ENCODE results near the gene SAMD4A.
A peak's percentile ranks its signal among the peaks of the same experiment; 100 is the strongest.

SAMD4A gene

DNA sequence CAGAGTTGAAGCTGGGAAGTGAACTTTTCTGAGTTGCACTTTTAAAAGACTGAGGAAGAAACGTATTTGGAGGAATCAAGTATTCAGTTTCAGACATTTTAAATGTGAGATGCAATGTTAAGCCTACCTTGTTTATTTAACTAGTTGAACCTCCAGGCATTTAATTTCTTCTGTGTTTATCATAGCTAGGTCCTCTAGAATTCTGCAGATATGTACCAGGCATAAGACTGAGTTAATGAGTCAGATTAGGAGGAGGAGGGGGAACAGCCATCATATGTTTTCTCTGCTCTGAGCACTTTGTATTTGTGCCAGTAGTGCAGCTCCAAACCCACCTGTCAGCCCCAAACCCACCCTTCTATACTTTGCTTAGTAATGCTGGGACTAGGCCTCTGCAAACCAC, 16.4 kb upstream of the SAMD4A start:
- no peak for TF ChIP-seq CTCF (conservative IDR thresholded peaks at IDR 0.05; ENCODE audit: low read depth, low read length)

GRCh38 chr14:54554401-54554800, 12.5 kb upstream of the SAMD4A start:
- DNase-seq (ENCODE audit: low read depth), result no peak
- no peak for TF ChIP-seq CTCF (conservative IDR thresholded peaks at IDR 0.05; ENCODE audit: low read depth, low read length)
- no peak overlapping the region for H3K4me3 ChIP-seq (ENCODE audit: low read length)

More for the DNA sequence above, 16.4 kb upstream of the SAMD4A start:
- H3K4me3 ChIP-seq (ENCODE audit: low read length), result no peak overlapping the region
- DNase-seq (ENCODE audit: low read depth), result no peak

DNA sequence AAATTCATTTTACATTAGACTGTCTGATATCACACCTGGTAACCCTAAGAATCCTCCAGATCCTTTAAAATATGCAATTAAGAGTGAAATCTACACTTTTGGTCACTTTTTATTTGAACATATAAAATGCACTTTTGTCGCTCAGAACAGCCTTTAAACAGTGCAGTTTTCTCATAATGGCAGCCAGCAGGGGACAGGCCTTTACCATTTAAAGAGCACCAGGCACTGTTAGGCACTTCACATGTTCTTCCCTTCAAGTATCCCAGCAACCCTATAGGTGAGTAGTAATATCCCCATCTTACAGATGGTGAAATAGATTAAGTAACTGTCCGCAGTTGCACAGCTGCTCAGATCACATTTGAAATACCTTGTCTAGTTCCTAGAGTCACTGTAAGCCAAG, 11.3 kb upstream of the SAMD4A start:
- no peak for TF ChIP-seq CTCF (conservative IDR thresholded peaks at IDR 0.05; ENCODE audit: low read depth, low read length)
- no peak overlapping the region for H3K4me3 ChIP-seq (ENCODE audit: low read length)
- no peak for DNase-seq (ENCODE audit: low read depth)

- H3K4me3 ChIP-seq (ENCODE audit: low read length), result no peak overlapping the region
- TF ChIP-seq CTCF (conservative IDR thresholded peaks at IDR 0.05; ENCODE audit: low read depth, low read length), result no peak
- no peak for DNase-seq (ENCODE audit: low read depth)
These were observed 10.4 kb upstream of the SAMD4A start for GRCh38 chr14:54556535-54556934.

GRCh38 chr14:54562334-54562733, 4.6 kb upstream of the SAMD4A start:
- no peak for TF ChIP-seq CTCF (conservative IDR thresholded peaks at IDR 0.05; ENCODE audit: low read depth, low read length)
- no peak overlapping the region for H3K4me3 ChIP-seq (ENCODE audit: low read length)
- DNase-seq (ENCODE audit: low read depth), result no peak

DNA sequence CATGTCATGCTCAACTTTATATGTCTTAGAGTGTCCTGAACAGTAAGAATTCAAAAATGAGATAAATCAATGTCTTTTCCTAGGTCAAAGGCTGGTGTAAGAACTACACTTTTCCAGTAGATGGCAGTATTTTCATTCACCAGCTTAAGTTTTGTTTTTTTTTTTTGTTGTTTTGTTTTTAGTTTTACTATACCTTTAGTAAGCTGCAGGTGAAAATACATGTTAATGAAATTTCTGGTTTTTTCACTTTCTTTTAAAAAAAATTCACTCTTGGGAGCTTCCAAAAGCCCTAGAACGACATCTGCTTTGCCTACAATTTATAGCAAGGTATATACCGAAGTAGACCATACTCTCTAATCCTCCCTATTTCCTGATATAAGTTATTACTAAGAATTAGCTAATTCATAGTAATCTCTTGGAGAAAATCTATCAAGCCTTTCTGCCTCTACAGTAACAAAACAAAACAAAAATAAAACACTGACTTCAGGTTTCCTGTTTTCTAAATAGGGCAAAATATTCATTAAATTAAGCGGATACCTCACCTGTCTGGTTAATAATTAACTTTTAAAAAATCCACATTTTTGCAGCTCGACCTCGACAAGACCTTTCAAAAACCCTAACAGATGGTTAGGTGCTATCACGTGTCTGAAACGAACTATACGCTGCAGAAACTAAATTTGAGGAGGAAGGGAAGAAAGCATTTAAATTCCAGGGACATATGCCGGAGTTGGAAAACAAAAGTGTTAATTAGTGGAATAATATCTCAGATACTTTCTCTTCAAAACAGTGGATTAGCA, 2.7 kb upstream of the SAMD4A start:
- peak; percentile 67 for TF ChIP-seq CTCF (conservative IDR thresholded peaks at IDR 0.05; ENCODE audit: low read depth, low read length)
- peak overlapping the region; percentile 68 for H3K4me3 ChIP-seq (ENCODE audit: low read length)
- DNase-seq (ENCODE audit: low read depth), result no peak

Data from retinal pigment epithelial cell (primary cell).